Astrocyte (in vitro differentiated cells and primary cell): ENCODE measurements around the gene HBP1.

Experiments used
- CTCF ChIP-seq: IDR thresholded peaks from 2 replicates; pipeline ENCODE4 v1.5.1; 2011; ENCODE audit warnings: low read depth, mild to moderate bottlenecking, inconsistent platforms, low read length, moderate library complexity; ENCODE audit not compliant: insufficient read depth
- EZH2 ChIP-seq: IDR thresholded peaks from 2 replicates; pipeline ENCODE4 v1.6.1; 2012; ENCODE audit warnings: mild to moderate bottlenecking, low read length, inconsistent platforms; ENCODE audit not compliant: insufficient read depth

- no peak for TF ChIP-seq CTCF
- TF ChIP-seq EZH2 = no peak
These were observed 38.7 kb downstream of the HBP1 start for GRCh38 chr7:107207459-107207858.
